H1 (cell line): ENCODE data around the gene NDRG4. TPM values are rescaled to one million over a fixed set of nuclear protein-coding genes. Genes with fewer than 3 reads are reported as not detected.
A peak's percentile ranks its signal among the peaks of the same experiment; 100 is the strongest.

Experiments
- CTCF ChIA-PET: fragments of 300-600 bp; sonication (Branson Sonifier 250); formaldehyde crosslinking; loops from one replicate; lab custom pipeline; 2021; ENCODE audit not compliant: partially characterized antibody; lab: Charles Lee
- POLR2A ChIA-PET: fragments of 300-600 bp; sonication (Branson Sonifier 250); formaldehyde crosslinking; loops from one replicate; lab custom pipeline; 2021; ENCODE audit warnings: inconsistent platforms; ENCODE audit not compliant: partially characterized antibody; lab: Charles Lee
- DNase-seq, 2 experiments: peaks; one replicate each; pipeline versions ENCODE4 v3.0.0 to v3.0.0-alpha.2; 2010 to 2022; ENCODE audit warnings: low spot score in 2 of 2, low read depth in 1 of 2, mixed read lengths in 1 of 2
- FAIRE-seq: peaks from 2 replicates; lab custom pipeline; 2011; peaks lifted over from hg19 to GRCh38; lab: Jason Lieb, UNC
- H2AFZ ChIP-seq: 2 replicates; pipeline ENCODE4 v1.8.1; 2012; ENCODE audit warnings: low read length, inconsistent platforms
- H2AK5ac ChIP-seq: 2 replicates; pipeline ENCODE4 v1.6.1; 2013; ENCODE audit warnings: low read depth, low read length
- H2BK120ac ChIP-seq: replicated peaks from 2 replicates; pipeline ENCODE3; 2013; ENCODE audit warnings: low read depth, low read length, inconsistent platforms
- H2BK12ac ChIP-seq: 2 replicates; pipeline ENCODE4 v1.6.1; 2013; ENCODE audit warnings: low read depth, low read length
- H2BK15ac ChIP-seq: 2 replicates; pipeline ENCODE4 v1.6.1; 2013; ENCODE audit warnings: low read length
- H2BK20ac ChIP-seq: 2 replicates; pipeline ENCODE4 v1.6.1; 2013; ENCODE audit warnings: low read length
- H2BK5ac ChIP-seq: 2 replicates; pipeline ENCODE4 v1.6.1; 2013; ENCODE audit warnings: low read depth, low read length
- H3K14ac ChIP-seq: 2 replicates; pipeline ENCODE4 v1.6.1; 2013; ENCODE audit warnings: inconsistent platforms; ENCODE audit not compliant: insufficient read length
- H3K18ac ChIP-seq: 2 replicates; pipeline ENCODE4 v1.6.1; 2013; ENCODE audit warnings: low read length; ENCODE audit errors: extremely low read depth
- H3K23ac ChIP-seq: 2 replicates; pipeline ENCODE4 v1.6.1; 2013; ENCODE audit warnings: inconsistent platforms; ENCODE audit not compliant: insufficient read length
- H3K23me2 ChIP-seq: 2 replicates; pipeline ENCODE4 v1.6.1; 2013; ENCODE audit warnings: low read depth, low read length
- H3K27ac ChIP-seq: 2 replicates; pipeline ENCODE4 v1.6.1; 2011; ENCODE audit warnings: low read depth, low read length, inconsistent platforms
- H3K27me3 ChIP-seq, 4 experiments: replicated peaks in 1 of 4; 1 replicate in 1 of 4; 2 replicates in 3 of 4; pipeline versions ENCODE4 v1.6.1 to v1.8.1; 2011 to 2013; ENCODE audit warnings: low read length in 3 of 4, mild to moderate bottlenecking in 3 of 4, inconsistent platforms in 2 of 4, mixed read lengths in 2 of 4, moderate library complexity in 1 of 4; ENCODE audit not compliant: control insufficient read depth in 3 of 4, insufficient read depth in 3 of 4; ENCODE audit errors: extremely low read depth in 1 of 4
- H3K36me3 ChIP-seq, 4 experiments: 2 replicates each; pipeline versions ENCODE4 v1.6.1 to v1.8.1; 2011 to 2013; ENCODE audit warnings: mild to moderate bottlenecking in 4 of 4, low read length in 3 of 4, moderate library complexity in 2 of 4, control low read depth in 1 of 4, inconsistent platforms in 1 of 4; ENCODE audit not compliant: insufficient read depth in 4 of 4, control insufficient read depth in 2 of 4
- H3K4ac ChIP-seq: replicated peaks from 2 replicates; pipeline ENCODE3; 2013; ENCODE audit warnings: low read length, low read depth, mixed read lengths, inconsistent platforms; ENCODE audit not compliant: insufficient read length
- H3K4me1 ChIP-seq, 4 experiments: replicated peaks in 1 of 4; 1 replicate in 1 of 4; 2 replicates in 3 of 4; pipeline versions ENCODE4 v1.6.1 to v1.8.1; 2011 to 2013; ENCODE audit warnings: low read length in 3 of 4, inconsistent platforms in 2 of 4, mixed read lengths in 1 of 4; ENCODE audit not compliant: insufficient read depth in 4 of 4, control insufficient read depth in 3 of 4
- H3K4me2 ChIP-seq, 2 experiments: 2 replicates each; pipeline versions ENCODE4 v1.6.1 to v1.8.1; 2011 to 2013; ENCODE audit warnings: low read depth in 2 of 2, low read length in 2 of 2, control low read depth in 1 of 2, inconsistent platforms in 1 of 2, mild to moderate bottlenecking in 1 of 2; ENCODE audit not compliant: insufficient read depth in 1 of 2
- H3K4me3 ChIP-seq, 4 experiments: fragments of 200-600, 300-600 bp in 1 of 4; sonication (generic), shearing (Covaris generic), sonication (Bioruptor Twin) in 1 of 4; 2 replicates each; pipeline versions ENCODE4 v1.5.1 to v1.8.1; 2011 to 2016; ENCODE audit warnings: low read length in 4 of 4, low read depth in 3 of 4, control low read depth in 2 of 4, inconsistent platforms in 2 of 4, mild to moderate bottlenecking in 2 of 4, mixed read lengths in 1 of 4, moderate library complexity in 1 of 4; ENCODE audit not compliant: insufficient read depth in 2 of 4; ENCODE audit errors: extremely low read depth in 1 of 4
- H3K56ac ChIP-seq: replicated peaks from 2 replicates; pipeline ENCODE3; 2013; ENCODE audit warnings: low read depth, mild to moderate bottlenecking, mixed read lengths, low read length, inconsistent platforms; ENCODE audit not compliant: insufficient read length
- H3K79me1 ChIP-seq: 2 replicates; pipeline ENCODE4 v1.6.1; 2013; ENCODE audit warnings: low read depth, low read length, control low read depth
- H3K79me2 ChIP-seq, 2 experiments: 2 replicates each; pipeline versions ENCODE4 v1.6.1 to v1.8.1; 2012 to 2013; ENCODE audit warnings: low read length in 2 of 2, mild to moderate bottlenecking in 2 of 2, inconsistent platforms in 1 of 2; ENCODE audit not compliant: insufficient read depth in 2 of 2, control insufficient read depth in 1 of 2
- H3K9ac ChIP-seq, 4 experiments: replicated peaks in 1 of 4; 1 replicate in 1 of 4; 2 replicates in 3 of 4; pipeline versions ENCODE4 v1.6.1 to v1.8.1; 2011 to 2013; ENCODE audit warnings: low read depth in 3 of 4, low read length in 3 of 4, control low read depth in 2 of 4, mild to moderate bottlenecking in 2 of 4, moderate library complexity in 2 of 4, inconsistent platforms in 1 of 4; ENCODE audit errors: extremely low read depth in 1 of 4
- H3K9me3 ChIP-seq, 2 experiments: 2 replicates each; pipeline versions ENCODE4 v1.6.1 to v1.8.1; 2012 to 2013; ENCODE audit warnings: mild to moderate bottlenecking in 2 of 2, moderate library complexity in 2 of 2, control low read depth in 1 of 2, inconsistent platforms in 1 of 2, low read depth in 1 of 2, low read length in 1 of 2, mixed read lengths in 1 of 2; ENCODE audit not compliant: insufficient read depth in 2 of 2
- H4K20me1 ChIP-seq, 2 experiments: replicated peaks in 1 of 2; 2 replicates each; pipeline versions ENCODE3 to v1.8.1; 2011 to 2013; ENCODE audit warnings: inconsistent platforms in 2 of 2, low read length in 2 of 2, mild to moderate bottlenecking in 1 of 2; ENCODE audit not compliant: insufficient read depth in 2 of 2, control insufficient read depth in 1 of 2
- H4K5ac ChIP-seq: 2 replicates; pipeline ENCODE4 v1.6.1; 2013; ENCODE audit warnings: low read length, low read depth, mixed read lengths, inconsistent platforms; ENCODE audit not compliant: insufficient read length
- H4K8ac ChIP-seq: 2 replicates; pipeline ENCODE4 v1.8.0; 2013; ENCODE audit warnings: mild to moderate bottlenecking, moderate library complexity, low read length, inconsistent platforms; ENCODE audit not compliant: insufficient read depth; ENCODE audit errors: extremely low read depth
- H4K91ac ChIP-seq: replicated peaks from 2 replicates; pipeline ENCODE3; 2013; ENCODE audit warnings: low read length, mixed read lengths, inconsistent platforms; ENCODE audit not compliant: insufficient read length
- CEBPB ChIP-seq: IDR thresholded peaks from 2 replicates; pipeline ENCODE4 v1.6.1; 2012; ENCODE audit warnings: low read depth, low read length
- CREB1 ChIP-seq: IDR thresholded peaks from 2 replicates; pipeline ENCODE4 v1.6.1; 2012; ENCODE audit warnings: inconsistent platforms
- EP300 ChIP-seq, 2 experiments: IDR thresholded peaks; 1 replicate in 1 of 2; 2 replicates in 1 of 2; pipeline ENCODE4 v1.6.1; 2011 to 2012; ENCODE audit warnings: low read depth in 2 of 2, low read length in 2 of 2, mild to moderate bottlenecking in 2 of 2, borderline replicate concordance in 1 of 2, inconsistent platforms in 1 of 2, moderate library complexity in 1 of 2
- RBBP5 ChIP-seq: IDR thresholded peaks from 2 replicates; pipeline ENCODE4 v1.7.1; 2012; ENCODE audit warnings: low read depth, mild to moderate bottlenecking, inconsistent platforms, low read length, moderate library complexity, borderline replicate concordance
- SAP30 ChIP-seq: fragments of 300-600 bp; sonication (generic); IDR thresholded peaks from 2 replicates; pipeline ENCODE4 v1.7.1; 2012; ENCODE audit warnings: low read length, moderate library complexity, mild to moderate bottlenecking, inconsistent platforms; ENCODE audit not compliant: insufficient read depth, insufficient replicate concordance
- WGBS, 2 experiments: shearing (Covaris generic) in 1 of 2; methylation state at CpG; one replicate each; pipeline versions ENCODE4 v1.1.6 to v1.1.7; 2013 to 2015; ENCODE audit warnings: low lambda C conversion rate in 2 of 2, mixed read lengths in 2 of 2, inconsistent platforms in 1 of 2, low coverage in 1 of 2, missing lambda C conversion rate in 1 of 2; ENCODE audit not compliant: insufficient replicate concordance in 2 of 2, insufficient coverage in 1 of 2, insufficient read length in 1 of 2; ENCODE audit errors: extremely low coverage in 1 of 2, missing lambda C conversion rate in 1 of 2; 5-methylcytosine and 5-hydroxymethylcytosine counted together
- polyA plus RNA-seq, 7 experiments: library from polyadenylated mRNA; depleted of rRNA in 3 of 7; stranded (reverse) in 5 of 7; unstranded in 2 of 7; fragments of >200 nt in 5 of 7; fragments of 200-250 nt in 2 of 7; gene quantifications; 1 replicate in 5 of 7; 2 replicates in 1 of 7; 4 replicates in 1 of 7; pipeline versions ENCODE4 v1.2.1 to v1.2.3, GENCODE V29; 2011 to 2013; ENCODE audit warnings: missing spikeins in 2 of 7, mixed read lengths in 2 of 7
- total RNA-seq: library from RNA; stranded (reverse); fragmentation: NEBNext Ultra II Directional; extraction: Animal tissue kit (Norgen Biotek cat#: 25700); gene quantifications from 2 replicates; pipeline ENCODE4 v1.2.1, GENCODE V29; 2021
- TF ChIP-seq, protein P1 (sequence below): IDR thresholded peaks from 2 replicates; pipeline ENCODE4 v1.6.1; 2012; ENCODE audit warnings: inconsistent platforms

The NDRG4 gene
- total and polyA plus RNA-seq, 2 of the 8 experiments (the other 6 are each of a cell fraction or from before 2014, with no cell fraction given), result 20.8 to 30.9 TPM

DNA sequence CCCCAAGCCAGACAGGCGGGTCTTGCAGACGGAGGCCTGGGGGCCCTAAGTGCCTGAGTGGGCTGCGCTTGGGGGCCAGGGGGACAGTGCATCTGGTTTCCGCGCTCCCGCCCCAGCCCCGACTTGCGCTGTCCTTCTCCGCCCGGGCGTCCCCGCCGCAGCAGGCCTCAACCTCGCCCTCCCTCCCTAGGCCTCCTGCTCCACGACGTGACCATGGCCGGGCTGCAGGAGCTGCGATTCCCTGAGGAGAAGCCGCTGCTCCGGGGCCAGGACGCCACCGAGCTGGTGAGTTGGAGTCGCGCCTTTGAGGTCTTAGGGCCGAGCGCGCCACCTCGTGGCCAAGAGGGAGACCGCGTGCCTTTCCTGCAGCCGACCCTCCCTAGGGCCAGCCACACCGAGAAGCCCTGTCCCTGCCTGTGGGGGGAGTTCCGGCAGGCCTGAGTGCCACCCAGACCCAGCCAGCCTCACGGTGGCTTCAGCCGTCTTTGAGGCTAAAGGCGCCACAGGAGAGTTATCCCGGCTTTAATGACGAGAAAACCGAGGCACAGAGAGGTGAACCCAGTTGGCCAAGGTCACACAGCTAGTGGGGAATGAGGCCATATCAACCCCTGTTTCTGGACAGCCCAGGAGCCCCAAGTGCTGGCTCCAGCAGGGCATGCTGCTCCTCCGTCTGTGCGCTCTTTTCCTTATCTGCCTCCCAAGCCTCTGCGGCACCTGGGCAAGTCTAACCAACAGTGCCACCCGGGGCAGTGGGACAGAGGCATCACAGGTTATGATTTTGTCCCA is 12.2 kb upstream of the NDRG4 start:
- FAIRE-seq (peak; percentile 13), DNase-seq (peak; percentile 93 to 96)
- 0 out of 2 replicates have a peak overlapping the region, but pooled peaks have one; percentile 31 for H2BK15ac ChIP-seq
- H3K27me3 ChIP-seq, result no peaks in the 10 kb centered on the region; a peak in 2 of 7 replicates
- H3K4me1 ChIP-seq, result peaks cover 0 to 4% (median under 1%) of the 10 kb centered on the region in 4 experiments; a peak in 2 of 7 replicates
- H3K4me3 ChIP-seq, result peak overlapping the region in 2 of 4 experiments; percentile 7 to 23; a peak in 2 of 8 replicates
- H2AK5ac ChIP-seq, result no peak overlapping the region
- peak overlapping the region in 1 of 2 experiments; percentile 59; a peak in 2 of 4 replicates for H3K4me2 ChIP-seq
- no peak overlapping the region for H3K14ac ChIP-seq
- H3K79me1 ChIP-seq, result no peaks in the 10 kb centered on the region
- H3K18ac ChIP-seq, result peak overlapping the region; percentile 48; the same call in 1 of the 2 replicates
- no peaks in the 10 kb centered on the region for H4K20me1 ChIP-seq
- ChIA-PET POLR2A (interaction anchor here (0.6 to 0.8 kb wide), 3 partner anchors 8 to 188 kb away, joined by 3 to 4 read pairs (median 3); no protein-coding TSS in a partner anchor), CTCF (interaction anchor here (0.6 to 7.2 kb wide), 33 partner anchors 9 to 836 kb away, joined by 3 to 94 read pairs (median 4); partner anchors contain the start of genes GINS3 and NDRG4)
- no peak overlapping the region for H3K27ac ChIP-seq
- no peak overlapping the region for H2BK20ac ChIP-seq
- H2BK120ac ChIP-seq, result no peak overlapping the region
- H2BK5ac ChIP-seq, result no peak overlapping the region
- no peaks in the 10 kb centered on the region for H3K79me2 ChIP-seq
- no peak overlapping the region for H3K56ac ChIP-seq
- peak overlapping the region; percentile 21 for H4K5ac ChIP-seq
- H3K9ac ChIP-seq, result no peak overlapping the region
- no peaks in the 10 kb centered on the region for H3K9me3 ChIP-seq
- H3K23ac ChIP-seq, result no peak overlapping the region
- no peak overlapping the region for H2BK12ac ChIP-seq
- WGBS, 2 experiments, result 27% methylated on average over 19 of the region's 43 CpGs; no CpG with 5 or more reads in 1 of the 2 experiments
- no peak overlapping the region for H2AFZ ChIP-seq
- no peaks in the 10 kb centered on the region for H3K36me3 ChIP-seq
- H4K91ac ChIP-seq, result no peak overlapping the region
- peak overlapping the region; percentile 63; the same call in 1 of the 2 replicates for H4K8ac ChIP-seq
- no peak overlapping the region for H3K4ac ChIP-seq
- no peaks in the 10 kb centered on the region for H3K23me2 ChIP-seq
- TF ChIP-seq CEBPB (no peak), RBBP5 (no peak; the same call in 1 of the 2 replicates), SAP30 (no peak), EP300 (IDR thresholded peaks at IDR 0.05; ENCODE audit: borderline replicate concordance in 1 of 2, low read depth in 2 of 2, low read length in 2 of 2) (no peak), CREB1 (peak; percentile 17)
- TF ChIP-seq, protein P1, sequence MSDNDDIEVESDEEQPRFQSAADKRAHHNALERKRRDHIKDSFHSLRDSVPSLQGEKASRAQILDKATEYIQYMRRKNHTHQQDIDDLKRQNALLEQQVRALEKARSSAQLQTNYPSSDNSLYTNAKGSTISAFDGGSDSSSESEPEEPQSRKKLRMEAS, result peak; percentile 84
